NOMO-1 (cell line): ENCODE measurements around the gene PPP1R12B.
"Not testable (repeated sequence)": the region's sequence is repeated elsewhere in the genome, so short reads cannot be mapped to it uniquely, and the experiment has no call there.

Experiments
- DNase-seq, 2 experiments: peaks; one replicate each; lab custom pipeline; 2025; ENCODE audit not compliant: unreplicated experiment in 2 of 2; lab: John Stamatoyannopoulos, UW

PPP1R12B gene

DNA sequence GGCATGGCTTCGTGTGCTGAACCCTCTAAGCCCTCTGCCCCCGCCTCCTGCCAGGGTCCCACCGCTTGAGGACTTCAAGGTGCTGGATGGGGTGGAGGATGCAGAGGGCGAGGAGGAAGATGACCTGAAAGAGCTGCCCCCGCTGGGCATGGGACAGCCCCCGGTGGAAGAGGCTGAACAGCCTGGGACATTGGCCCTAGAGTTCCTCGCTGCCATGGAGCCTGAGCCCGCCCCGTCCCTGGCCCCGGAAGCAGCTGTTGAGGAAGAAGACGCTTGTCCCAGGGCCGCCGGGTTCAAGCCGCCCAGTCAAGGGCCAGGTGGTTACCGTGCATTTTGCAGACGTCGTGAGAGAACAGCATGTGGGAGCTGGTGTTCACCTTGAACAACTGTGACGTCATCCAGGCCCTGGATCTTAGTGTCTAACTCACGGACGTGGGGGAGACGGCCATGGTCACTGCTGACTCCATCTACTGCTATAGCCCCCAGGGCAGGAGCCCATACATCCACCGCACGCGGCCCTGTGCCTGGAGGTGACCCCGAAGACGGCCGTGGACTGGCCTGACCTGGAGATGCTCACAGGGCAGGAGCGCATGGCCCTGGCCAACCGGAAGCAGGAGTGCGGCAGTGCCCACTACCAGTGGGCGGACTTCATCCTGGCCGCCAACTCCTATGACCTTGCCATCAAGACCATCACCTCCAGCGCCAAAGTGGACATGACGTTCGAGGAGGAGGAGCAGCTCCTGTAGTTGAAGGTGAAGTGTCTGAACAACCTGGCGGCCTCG is 90.1 kb downstream of the PPP1R12B start:
- DNase-seq: no peak

DNA sequence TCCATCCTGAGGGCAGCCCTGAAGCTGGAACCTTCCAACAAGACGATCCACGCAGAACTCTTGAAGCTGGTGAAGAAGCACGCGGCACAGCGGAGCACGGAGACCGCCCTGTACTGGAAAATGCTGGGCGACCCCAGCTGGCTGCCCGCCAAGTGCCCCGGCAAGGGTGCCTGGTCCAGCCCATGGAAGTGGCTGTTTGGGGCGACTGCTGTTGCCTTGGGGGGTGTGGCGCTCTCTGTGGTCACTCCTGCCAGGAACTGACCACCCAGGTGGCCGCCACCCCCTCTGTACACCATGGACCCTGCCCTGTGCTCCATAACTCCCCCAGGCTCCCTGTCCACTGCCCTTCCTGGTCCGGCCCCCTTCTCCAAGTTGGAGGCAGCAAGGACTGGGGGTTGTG is 90.8 kb downstream of the PPP1R12B start:
- DNase-seq: no peak

DNA sequence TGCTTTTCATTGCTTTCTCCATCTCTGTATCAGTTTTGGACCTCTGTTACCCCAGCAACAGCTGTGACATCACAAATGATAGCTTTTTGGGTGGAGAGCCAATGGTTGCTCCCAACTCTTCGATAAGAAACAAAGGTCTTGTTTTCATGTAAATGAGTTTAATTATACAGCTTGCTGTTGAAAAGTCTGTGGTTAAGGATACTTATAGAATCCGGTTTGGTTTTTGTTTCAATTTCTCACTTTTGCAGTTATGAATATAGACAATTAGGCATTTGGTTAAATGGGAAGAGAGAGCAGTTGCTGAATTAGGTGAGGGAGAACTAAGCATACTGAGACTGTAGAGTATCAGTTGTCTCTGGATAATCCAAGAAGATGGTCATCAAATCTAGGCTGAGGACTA is 99.6 kb downstream of the PPP1R12B start:
- DNase-seq: not testable (repeated sequence)

DNA sequence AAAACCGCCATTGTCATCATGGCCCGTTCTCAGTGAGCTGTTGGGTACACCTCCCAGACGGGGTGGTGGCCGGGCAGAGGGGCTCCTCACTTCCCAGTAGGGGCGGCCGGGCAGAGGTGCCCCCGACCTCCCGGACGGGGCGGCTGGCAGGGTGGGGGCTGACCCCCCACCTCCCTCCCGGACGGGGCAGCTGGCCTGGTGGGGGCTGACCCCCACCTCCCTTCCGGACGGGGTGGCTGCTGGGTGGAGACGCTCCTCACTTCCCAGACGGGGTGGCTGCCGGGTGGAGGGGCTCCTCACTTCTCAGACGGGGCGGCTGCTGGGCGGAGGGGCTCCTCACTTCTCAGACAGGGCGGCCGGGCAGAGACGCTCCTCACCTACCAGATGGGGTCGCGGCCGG is 103.1 kb downstream of the PPP1R12B start:
- not testable (repeated sequence) for DNase-seq

DNA sequence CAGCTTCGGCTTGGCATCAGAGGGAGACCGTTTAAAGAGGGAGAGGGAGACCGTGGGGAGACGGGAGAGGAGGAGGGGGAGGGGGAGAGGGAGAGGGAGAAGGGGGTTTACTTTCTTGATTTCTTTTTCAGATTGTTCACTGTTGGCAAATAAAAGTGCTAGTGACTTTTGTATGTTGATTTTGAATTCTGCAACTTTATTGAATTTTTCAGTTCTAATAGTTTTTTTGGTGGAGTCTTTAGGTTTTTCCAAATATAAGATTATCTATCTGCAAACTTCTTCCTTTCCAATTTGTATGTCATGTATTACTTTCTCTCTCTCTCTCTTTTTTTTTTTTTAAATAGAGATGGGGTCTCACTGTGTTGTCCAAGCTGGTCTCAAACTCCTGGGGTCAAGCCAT is 104.0 kb downstream of the PPP1R12B start:
- DNase-seq: no peak

DNA sequence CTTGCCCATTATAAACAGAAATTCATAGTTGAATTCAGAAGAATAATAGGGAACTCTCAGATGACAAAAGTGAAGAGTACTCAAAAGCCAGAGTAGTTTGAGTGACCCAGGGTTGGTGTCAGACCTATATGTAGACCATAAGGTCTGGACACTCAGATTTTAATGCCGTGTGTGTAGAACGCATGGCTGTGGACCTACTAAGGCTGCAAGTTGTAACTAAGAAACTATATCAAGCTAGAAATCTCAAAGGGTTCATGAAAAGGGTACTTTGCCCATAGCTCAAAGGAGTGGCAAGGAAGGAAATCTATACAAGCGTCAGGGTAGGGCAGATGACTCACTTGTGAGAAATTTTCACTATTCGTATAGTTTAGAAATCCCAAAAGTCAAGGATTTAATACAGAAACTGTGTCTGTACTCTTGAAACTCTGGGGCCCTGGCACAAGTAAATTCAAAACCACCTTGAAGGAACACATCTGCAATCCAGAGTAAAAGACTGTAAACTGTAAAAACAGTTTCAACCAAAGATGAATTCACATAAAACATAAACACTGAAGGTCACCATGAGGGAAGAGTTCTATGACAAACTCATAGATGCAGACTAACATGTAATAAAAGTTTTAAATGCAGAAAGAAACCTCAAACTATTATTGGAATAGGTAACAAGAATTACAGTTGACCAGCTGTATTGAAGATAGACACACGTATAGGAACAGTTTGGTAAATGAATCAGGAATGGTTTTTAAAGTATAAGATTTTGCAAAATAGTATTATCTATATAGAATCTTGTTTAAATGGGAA is 108.1 kb downstream of the PPP1R12B start:
- not testable (repeated sequence) for DNase-seq

DNA sequence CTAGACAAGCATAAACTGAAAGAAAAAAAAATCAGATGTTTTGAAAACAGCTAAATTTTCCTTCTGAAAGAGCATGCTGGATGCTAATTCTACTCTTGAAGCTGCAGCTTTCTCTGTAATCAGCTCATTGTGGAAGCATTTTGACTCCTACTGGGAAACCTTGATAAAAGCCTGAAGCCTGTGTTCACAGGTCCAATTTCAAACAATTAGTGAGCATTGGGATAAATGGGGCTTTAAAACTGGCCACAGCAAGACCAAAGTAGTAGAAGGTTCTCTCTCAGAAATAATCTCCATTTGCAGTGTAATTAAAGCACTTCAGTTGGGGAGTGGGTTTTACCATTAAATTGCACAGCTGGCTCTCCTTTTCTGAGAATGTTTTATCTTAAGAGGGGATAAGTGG is 110.2 kb downstream of the PPP1R12B start:
- DNase-seq: not testable (repeated sequence)

DNA sequence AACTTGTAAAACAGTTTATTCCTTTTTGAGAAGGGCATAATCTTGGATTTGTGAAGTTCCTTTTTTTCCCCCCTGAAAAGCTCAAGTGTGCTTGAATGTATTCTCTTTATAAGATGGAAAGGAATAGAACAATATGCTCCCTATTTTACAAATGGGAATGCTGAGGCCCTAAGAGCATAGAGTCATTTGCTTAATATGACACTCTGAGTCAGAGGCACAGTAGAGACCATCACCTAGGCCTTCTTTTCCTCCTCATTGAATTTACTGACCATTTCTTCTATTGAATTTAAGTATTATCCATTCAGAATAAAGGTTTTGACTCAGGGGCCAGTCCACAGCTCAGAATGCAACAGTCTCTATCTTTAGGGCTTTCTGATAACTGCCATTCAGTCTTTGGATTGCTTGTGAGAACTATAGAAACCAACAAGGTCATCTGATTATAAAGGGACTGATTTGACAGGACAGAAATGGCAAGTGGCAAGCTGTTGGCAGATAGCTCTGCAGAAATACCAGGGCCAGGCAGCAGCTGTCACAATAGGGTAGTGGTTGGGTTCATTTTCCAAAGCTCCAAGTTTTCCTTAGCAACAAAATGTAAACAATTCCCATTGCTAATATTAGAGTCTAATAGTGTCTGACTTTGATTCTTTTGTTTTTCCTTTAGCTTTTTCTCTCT is 111.1 kb downstream of the PPP1R12B start:
- not testable (repeated sequence) for DNase-seq

DNA sequence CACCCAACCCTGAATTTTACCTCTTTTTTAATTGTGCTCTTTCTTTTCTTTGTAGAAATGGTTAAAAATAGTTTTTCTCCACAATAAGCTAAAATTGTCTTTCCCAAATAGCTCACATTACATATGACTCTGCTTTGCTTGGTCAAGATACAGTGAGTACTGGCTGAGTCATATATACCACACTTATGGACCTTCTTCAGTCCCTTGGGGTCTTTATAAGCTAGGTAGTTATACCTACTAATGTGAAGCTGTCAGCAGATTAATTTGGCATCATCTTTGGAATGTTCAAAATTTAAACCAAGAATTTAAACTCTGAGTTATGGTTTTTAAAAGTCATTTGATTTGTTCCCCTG is 111.6 kb downstream of the PPP1R12B start:
- not testable (repeated sequence) for DNase-seq

DNA sequence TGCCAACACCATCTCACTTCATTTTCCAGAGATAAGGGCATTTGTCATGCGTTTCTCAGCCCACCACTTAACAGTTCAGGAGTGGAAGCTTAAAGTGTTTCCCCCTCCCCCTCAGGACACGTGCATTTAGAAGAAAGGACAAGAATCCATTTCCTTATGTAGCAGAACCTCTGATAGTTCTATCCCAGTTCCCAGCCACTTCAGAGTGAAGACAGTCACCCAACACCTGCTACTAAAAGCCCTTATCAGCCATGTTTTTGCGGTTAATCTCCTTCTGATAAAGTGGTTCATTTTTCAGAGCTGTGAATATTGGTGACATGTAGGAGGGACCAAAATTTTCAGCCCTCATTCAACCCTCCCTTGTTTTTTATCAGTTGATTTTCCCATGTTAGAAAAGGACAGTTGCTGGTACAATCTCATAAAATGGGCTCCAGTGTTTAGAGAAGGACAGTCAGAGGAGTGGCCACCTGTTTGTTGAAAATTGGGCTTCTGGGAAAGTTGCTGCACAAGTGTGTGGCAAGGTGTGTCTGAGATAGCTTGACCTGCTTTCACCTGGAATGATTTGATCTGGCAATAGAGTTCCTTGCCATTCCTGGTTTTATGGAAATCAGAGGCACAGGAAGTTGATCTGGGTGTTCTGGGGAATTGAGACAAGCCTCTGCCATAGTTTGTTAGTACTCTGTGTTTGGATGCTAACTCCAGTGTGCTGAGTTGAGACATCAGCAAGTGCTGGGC is 114.0 kb downstream of the PPP1R12B start:
- no peak for DNase-seq

DNA sequence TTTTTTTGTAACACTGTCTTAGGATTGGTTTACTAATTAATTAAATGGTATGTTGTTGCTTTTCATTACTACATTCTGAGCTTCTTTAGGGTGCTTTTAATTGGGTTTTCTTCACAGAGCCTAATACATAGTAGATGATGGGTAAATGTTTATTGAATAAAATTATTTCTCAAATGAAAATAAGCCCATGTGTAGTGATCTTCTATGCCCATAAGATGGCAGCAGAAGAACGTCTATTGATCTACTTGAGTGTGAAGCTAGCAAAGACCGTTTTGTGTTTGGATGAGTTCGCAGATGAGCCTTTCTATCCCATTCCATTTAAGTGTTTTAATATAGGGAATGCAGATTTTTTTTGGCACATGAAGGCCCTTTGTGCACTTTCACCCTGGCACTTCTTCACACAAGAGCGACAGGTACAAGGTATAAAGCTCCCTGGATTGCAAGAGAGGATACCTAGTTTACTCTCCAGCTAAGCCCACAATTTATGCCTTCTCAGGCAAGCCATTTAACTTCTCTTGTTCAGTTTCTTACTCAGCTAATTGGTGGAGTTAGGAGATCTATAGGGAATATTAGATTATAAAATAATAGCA is 115.7 kb downstream of the PPP1R12B start:
- not testable (repeated sequence) for DNase-seq

DNA sequence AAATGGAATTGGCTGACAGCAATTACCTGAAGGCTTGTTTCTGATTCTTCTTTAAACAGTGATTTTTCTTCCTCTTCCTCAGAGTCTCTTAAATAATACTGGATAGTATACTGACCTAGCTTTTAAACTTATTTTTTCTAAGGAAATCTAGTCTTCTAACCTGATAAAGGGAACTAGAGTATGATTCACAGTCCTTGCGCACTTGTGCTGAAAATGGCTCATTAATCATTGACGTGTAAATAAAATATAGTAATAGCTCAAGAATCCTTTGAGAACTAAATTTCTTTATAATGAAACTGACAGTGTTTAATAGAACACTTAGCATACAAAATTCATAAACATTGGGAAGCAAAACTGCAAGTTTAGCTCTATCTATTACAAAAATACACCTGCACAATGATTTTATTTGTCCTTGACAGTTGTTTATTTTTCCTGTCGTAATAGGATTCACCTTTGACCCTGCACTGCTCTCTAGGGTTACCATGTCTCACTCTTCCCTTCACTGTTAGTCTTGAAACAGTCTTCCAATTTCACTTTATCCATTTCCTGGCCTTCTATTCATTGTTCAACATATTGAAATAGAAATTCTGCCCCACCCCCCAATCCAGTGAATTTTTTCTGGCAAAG is 117.3 kb downstream of the PPP1R12B start:
- not testable (repeated sequence) for DNase-seq

DNA sequence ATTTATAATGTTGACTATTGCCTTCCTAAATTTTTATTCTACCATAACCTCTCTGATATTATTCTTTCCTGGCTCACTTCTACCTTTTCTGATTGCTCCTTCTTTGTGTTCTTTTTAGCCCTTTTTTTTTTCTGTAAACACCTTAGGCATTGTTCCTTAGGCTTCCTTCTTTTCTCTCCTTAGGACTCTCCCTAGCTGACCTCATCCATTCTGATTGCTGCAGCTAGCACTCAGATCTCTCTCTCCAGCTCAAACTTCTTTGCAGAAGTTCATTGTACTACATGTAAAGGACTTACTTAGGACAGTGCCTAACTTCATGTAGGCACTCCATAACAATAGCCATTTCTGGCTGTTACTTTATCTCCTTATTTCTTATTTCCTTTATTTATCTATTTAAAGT is 117.8 kb downstream of the PPP1R12B start:
- DNase-seq: not testable (repeated sequence)

DNA sequence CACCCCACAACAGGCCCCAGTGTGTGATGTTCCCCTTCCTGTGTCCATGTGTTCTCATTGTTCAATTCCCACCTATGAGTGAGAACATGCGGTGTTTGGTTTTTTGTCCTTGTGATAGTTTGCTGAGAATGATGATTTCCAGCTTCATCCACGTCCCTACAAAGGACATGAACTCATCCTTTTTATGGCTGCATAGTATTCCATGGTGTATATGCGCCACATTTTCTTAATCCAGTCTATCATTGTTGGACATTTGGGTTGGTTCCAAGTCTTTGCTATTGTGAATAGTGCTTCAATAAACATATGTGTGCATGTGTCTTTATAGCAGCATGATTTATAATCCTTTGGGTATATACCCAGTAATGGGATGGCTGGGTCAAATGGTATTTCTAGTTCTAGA is 118.9 kb downstream of the PPP1R12B start:
- DNase-seq: not testable (repeated sequence)

DNA sequence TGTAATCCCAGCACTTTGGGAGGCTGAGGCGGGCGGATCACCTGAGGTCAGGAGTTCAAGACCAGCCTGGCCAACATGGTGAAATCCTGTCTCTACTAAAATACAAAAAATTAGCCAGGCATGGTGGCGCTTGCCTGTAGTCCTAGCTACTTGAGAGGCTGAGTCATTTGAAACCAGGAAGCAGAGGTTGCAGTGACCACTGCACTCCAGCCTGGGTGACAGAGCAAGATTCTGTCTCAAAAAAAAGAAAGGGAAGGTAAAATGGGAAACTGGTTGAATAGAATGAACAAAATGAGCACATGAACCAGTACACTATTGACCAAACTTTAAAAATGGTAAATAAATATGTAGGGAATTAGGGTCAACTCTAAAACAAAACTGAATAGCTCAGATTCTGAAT is 120.2 kb downstream of the PPP1R12B start:
- peak in 1 of 2 experiments; percentile 17 for DNase-seq

DNA sequence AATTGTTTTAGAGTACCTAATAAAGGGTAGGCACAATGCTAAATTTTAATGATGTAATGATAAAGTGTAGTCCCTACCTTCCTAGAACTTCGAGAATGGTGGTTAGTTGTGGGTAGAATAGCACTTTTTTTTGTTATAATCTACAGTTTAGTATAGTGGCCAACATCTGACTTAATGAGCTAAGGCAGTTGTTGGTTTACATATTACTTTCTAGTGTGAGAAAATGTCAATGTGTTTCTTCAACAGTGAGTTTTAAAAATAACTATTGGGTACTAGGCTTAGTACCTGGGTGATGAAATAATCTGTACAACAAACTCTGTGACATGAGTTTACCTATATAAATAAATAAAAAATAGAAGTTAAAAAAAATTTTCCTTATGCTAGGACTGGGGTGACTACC is 120.6 kb downstream of the PPP1R12B start:
- DNase-seq: not testable (repeated sequence)

DNA sequence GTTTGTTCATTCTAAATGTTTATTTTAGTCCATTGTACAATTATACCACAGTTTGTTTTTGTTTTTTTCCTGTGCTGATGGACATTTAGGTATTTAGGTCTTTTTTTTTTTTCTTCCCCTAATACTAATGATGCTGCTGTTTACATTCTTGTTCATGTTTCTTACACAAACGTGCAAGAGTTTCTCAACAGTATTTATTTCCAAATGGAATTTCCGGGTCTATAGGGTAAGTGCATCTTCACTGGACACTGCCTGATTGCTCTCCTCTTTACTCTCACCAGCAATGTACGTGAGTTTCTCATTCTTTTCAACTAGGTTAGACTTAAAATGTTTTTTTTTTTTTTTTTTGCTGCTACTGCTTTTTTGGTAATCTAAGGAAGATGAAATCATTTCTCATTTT is 122.7 kb downstream of the PPP1R12B start:
- DNase-seq: no peak

DNA sequence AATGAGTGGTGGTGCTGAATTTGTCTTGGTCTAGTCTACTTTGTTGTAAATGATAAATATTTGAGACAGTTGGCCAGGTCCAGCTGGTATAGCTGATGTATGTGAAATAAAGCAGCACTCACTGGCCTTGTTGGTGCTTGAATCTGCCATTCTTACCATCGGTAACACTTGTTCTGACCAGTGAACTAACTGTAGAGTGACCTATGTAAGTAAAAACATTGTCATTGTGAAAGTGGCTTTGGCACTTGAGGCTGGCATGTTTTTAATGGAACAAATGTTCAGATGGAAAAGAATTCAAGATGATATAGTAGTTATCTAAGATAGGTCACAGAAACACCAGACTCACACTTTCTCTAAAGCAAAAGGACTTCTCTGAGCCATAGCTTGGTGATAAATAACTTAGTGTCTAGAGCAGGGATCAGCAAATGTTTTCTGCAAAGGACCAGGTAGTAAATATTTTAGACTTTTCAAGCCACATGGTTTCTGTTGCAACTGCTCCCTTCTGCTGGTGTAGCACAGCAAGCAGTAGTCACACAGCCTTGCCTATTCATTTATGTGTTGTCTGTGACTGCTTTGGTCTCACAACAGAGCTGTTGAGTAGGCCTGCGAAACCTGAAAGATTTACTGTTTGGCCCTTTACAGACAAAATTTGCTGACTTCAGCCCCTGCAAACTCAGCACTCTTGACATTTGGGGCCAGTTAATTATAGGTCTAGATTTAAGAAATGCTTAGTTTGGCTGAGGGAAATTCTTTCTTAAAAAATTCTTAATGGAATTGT is 124.0 kb downstream of the PPP1R12B start:
- not testable (repeated sequence) for DNase-seq
